KOPT-K1 (cell line): ENCODE results near the gene NCK2.
"Not testable (repeated sequence)": the region's sequence is repeated elsewhere in the genome, so short reads cannot be mapped to it uniquely, and the experiment has no call there.

Source experiments
- H3K27ac ChIP-seq: fragments of 200-600 bp; sonication (generic); 2 replicates; pipeline ENCODE4 v1.5.1; 2016; ENCODE audit warnings: antibody characterized with exemption, mild to moderate bottlenecking, low read depth, low read length; ENCODE audit not compliant: poor library complexity, severe bottlenecking
- H3K36me3 ChIP-seq: fragments of 200-600 bp; sonication (generic); 2 replicates; pipeline ENCODE4 v1.5.1; 2017; ENCODE audit warnings: antibody characterized with exemption, mild to moderate bottlenecking, low read length, moderate library complexity; ENCODE audit not compliant: insufficient read depth
- H3K9me3 ChIP-seq: fragments of 200-600 bp; sonication (generic); 2 replicates; pipeline ENCODE4 v1.5.1; 2017; ENCODE audit warnings: antibody characterized with exemption, low read length, mild to moderate bottlenecking; ENCODE audit not compliant: insufficient read depth, poor library complexity, severe bottlenecking

NCK2 gene

GRCh38 chr2:105883911-105884694 lies 139.4 kb downstream of the NCK2 start:
- Histone ChIP-seq H3K9me3 (peaks cover 10% of the 10 kb centered on the region), H3K36me3 (peaks cover 55% of the 10 kb centered on the region), H3K27ac (no peak overlapping the region)

GRCh38 chr2:105885456-105885855 lies 140.7 kb downstream of the NCK2 start:
- H3K36me3 ChIP-seq: peaks cover 60% of the 10 kb centered on the region

GRCh38 chr2:105886029-105886454 lies 141.3 kb downstream of the NCK2 start:
- H3K27ac ChIP-seq: no peak overlapping the region
- H3K9me3 ChIP-seq: peaks cover 12% of the 10 kb centered on the region
- H3K36me3 ChIP-seq: peaks cover 60% of the 10 kb centered on the region

More at GRCh38 chr2:105885456-105885855, 140.7 kb downstream of the NCK2 start:
- peaks cover 12% of the 10 kb centered on the region for H3K9me3 ChIP-seq
- no peak overlapping the region for H3K27ac ChIP-seq

GRCh38 chr2:105886687-105887086 lies 142.0 kb downstream of the NCK2 start:
- Histone ChIP-seq H3K36me3 (peaks cover 53% of the 10 kb centered on the region), H3K9me3 (peaks cover 12% of the 10 kb centered on the region), H3K27ac (no peak overlapping the region)

- Histone ChIP-seq H3K36me3 (peaks cover 48% of the 10 kb centered on the region), H3K27ac (no peak overlapping the region), H3K9me3 (peaks cover 12% of the 10 kb centered on the region)
These were observed 142.5 kb downstream of the NCK2 start for GRCh38 chr2:105887256-105887655.

GRCh38 chr2:105888625-105889024 lies 143.9 kb downstream of the NCK2 start:
- H3K36me3 ChIP-seq: peaks cover 49% of the 10 kb centered on the region
- H3K27ac ChIP-seq: no peak overlapping the region
- peaks cover 12% of the 10 kb centered on the region for H3K9me3 ChIP-seq

- peaks cover 49% of the 10 kb centered on the region for H3K36me3 ChIP-seq
- H3K9me3 ChIP-seq: peaks cover 12% of the 10 kb centered on the region
- H3K27ac ChIP-seq: no peak overlapping the region
These were observed 144.3 kb downstream of the NCK2 start for GRCh38 chr2:105889046-105889445.

- Histone ChIP-seq H3K9me3 (peaks cover 12% of the 10 kb centered on the region), H3K27ac (no peak overlapping the region), H3K36me3 (peaks cover 49% of the 10 kb centered on the region)
These were observed 145.4 kb downstream of the NCK2 start for GRCh38 chr2:105890111-105890510.

- Histone ChIP-seq H3K9me3 (peaks cover 12% of the 10 kb centered on the region), H3K27ac (no peak overlapping the region), H3K36me3 (peaks cover 49% of the 10 kb centered on the region)
These were observed 146.1 kb downstream of the NCK2 start for GRCh38 chr2:105890856-105891255.

- Histone ChIP-seq H3K36me3 (peaks cover 42% of the 10 kb centered on the region), H3K9me3 (peaks cover 22% of the 10 kb centered on the region), H3K27ac (no peak overlapping the region)
These were observed 148.6 kb downstream of the NCK2 start for GRCh38 chr2:105893011-105893995.

GRCh38 chr2:105894327-105894944 lies 149.7 kb downstream of the NCK2 start:
- peaks cover 31% of the 10 kb centered on the region for H3K36me3 ChIP-seq
- H3K27ac ChIP-seq: peak overlapping the region; percentile 99
- H3K9me3 ChIP-seq: peaks cover 24% of the 10 kb centered on the region

GRCh38 chr2:105895990-105896764 lies 151.5 kb downstream of the NCK2 start:
- peaks cover 41% of the 10 kb centered on the region for H3K9me3 ChIP-seq
- H3K27ac ChIP-seq: peak overlapping the region; percentile 99
- peaks cover 22% of the 10 kb centered on the region for H3K36me3 ChIP-seq

- peak overlapping the region; percentile 99 for H3K27ac ChIP-seq
- peaks cover 22% of the 10 kb centered on the region for H3K36me3 ChIP-seq
- H3K9me3 ChIP-seq: peaks cover 47% of the 10 kb centered on the region
These were observed 152.1 kb downstream of the NCK2 start for GRCh38 chr2:105896765-105897163.

GRCh38 chr2:105897694-105898093 lies 153.0 kb downstream of the NCK2 start:
- not testable (repeated sequence) for H3K27ac ChIP-seq
- peaks cover 22% of the 10 kb centered on the region for H3K36me3 ChIP-seq
- H3K9me3 ChIP-seq: peaks cover 48% of the 10 kb centered on the region
